ENCODE measurements around the gene SEC61A1.

The SEC61A1 gene

GRCh38 chr3:128078322-128078721 is 26.1 kb downstream of the SEC61A1 start:
- no peak for FAIRE-seq

- no peak for FAIRE-seq
These were observed 26.6 kb downstream of the SEC61A1 start for GRCh38 chr3:128078875-128079274.

GRCh38 chr3:128079823-128080222 is 27.6 kb downstream of the SEC61A1 start:
- no peak for FAIRE-seq

GRCh38 chr3:128080323-128081080 is 28.3 kb downstream of the SEC61A1 start:
- FAIRE-seq: no peak

GRCh38 chr3:128081226-128081625 is 29.0 kb downstream of the SEC61A1 start:
- no peak for FAIRE-seq

- FAIRE-seq: no peak
These were observed 29.6 kb downstream of the SEC61A1 start for GRCh38 chr3:128081846-128082245.

- FAIRE-seq: no peak
These were observed 30.3 kb downstream of the SEC61A1 start for GRCh38 chr3:128082546-128082945.

- FAIRE-seq: no peak
These were observed 31.2 kb downstream of the SEC61A1 start for GRCh38 chr3:128083396-128083795.

GRCh38 chr3:128083980-128084674 is 31.9 kb downstream of the SEC61A1 start:
- FAIRE-seq: no peak

- no peak for FAIRE-seq
These were observed 32.4 kb downstream of the SEC61A1 start for GRCh38 chr3:128084675-128085021.

- FAIRE-seq: no peak
These were observed 36.9 kb downstream of the SEC61A1 start for GRCh38 chr3:128089135-128089534.

- FAIRE-seq: no peak
These were observed 39.3 kb downstream of the SEC61A1 start for GRCh38 chr3:128091586-128091985.

GRCh38 chr3:128094295-128095151 is 42.3 kb downstream of the SEC61A1 start:
- no peak for FAIRE-seq

GRCh38 chr3:128095222-128095703 is 43.0 kb downstream of the SEC61A1 start:
- no peak for FAIRE-seq

GRCh38 chr3:128098234-128098633 is 46.0 kb downstream of the SEC61A1 start:
- no peak for FAIRE-seq

GRCh38 chr3:128100161-128100560 is 47.9 kb downstream of the SEC61A1 start:
- no peak for FAIRE-seq

- no peak for FAIRE-seq
These were observed 48.4 kb downstream of the SEC61A1 start for GRCh38 chr3:128100638-128101037.

- no peak for FAIRE-seq
These were observed 51.0 kb downstream of the SEC61A1 start for GRCh38 chr3:128103136-128103676.

GRCh38 chr3:128107834-128108233 is 55.6 kb downstream of the SEC61A1 start:
- no peak for FAIRE-seq

- FAIRE-seq: no peak
These were observed 58.9 kb downstream of the SEC61A1 start for GRCh38 chr3:128111147-128111546.

GRCh38 chr3:128112357-128112968 is 60.2 kb downstream of the SEC61A1 start:
- FAIRE-seq: no peak

Data from A204.1 (cell line).